Measurements from ENCODE around the gene TP53BP1. TPM values are rescaled to one million over a fixed set of nuclear protein-coding genes. Genes with fewer than 3 reads are reported as not detected.

TP53BP1 gene
- total and polyA plus RNA-seq, 5 donors from 2014 or later: 3.9 to 42.1 (median 7.8) TPM

DNA sequence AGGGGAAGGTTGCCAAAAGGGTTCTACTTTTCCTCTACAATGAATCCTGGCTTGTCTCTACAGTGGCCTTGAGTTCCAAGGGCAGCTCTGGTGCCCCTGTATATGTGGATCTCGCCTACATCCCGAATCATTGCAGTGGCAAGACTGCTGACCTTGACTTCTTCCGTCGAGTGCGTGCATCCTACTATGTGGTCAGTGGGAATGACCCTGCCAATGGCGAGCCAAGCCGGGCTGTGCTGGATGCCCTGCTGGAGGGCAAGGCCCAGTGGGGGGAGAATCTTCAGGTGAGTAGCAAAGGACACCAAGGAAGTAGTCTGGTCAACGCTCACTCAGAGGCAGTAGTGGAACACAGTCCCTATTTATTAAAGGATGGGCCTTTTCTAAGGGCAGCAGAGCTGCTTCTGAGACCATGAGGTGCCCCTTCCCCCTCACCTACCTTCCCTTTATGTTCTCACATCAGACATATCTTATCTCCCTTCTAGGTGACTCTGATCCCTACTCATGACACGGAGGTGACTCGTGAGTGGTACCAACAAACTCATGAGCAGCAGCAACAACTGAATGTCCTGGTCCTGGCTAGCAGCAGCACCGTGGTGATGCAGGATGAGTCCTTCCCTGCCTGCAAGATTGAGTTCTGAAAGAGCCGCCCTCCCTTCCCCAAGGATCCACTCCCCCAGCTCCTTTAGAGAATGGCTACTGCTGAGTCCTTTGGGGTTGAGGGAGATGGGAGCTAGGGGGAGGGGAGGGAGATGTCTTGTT lies 36.8 kb upstream of the TP53BP1 start:
- Histone ChIP-seq H3K27me3 (ENCODE audit: control insufficient read depth, insufficient read depth, low read length) (no peaks in the 10 kb centered on the region), H3K36me3 (ENCODE audit: control insufficient read depth, insufficient read depth, low read length) (peaks cover 10% of the 10 kb centered on the region), H3K27ac (ENCODE audit: insufficient read depth, low read length, poor library complexity, severe bottlenecking) (no peak overlapping the region), H3K4me1 (ENCODE audit: control insufficient read depth, insufficient read depth, low read length, poor library complexity, severe bottlenecking) (no peaks in the 10 kb centered on the region), H3K4me3 (ENCODE audit: low read depth, low read length) (no peak overlapping the region), H3K9me3 (ENCODE audit: control insufficient read depth in 2 of 2, low read length in 2 of 2) (no peaks in the 10 kb centered on the region)
- DNase-seq (no peak), ATAC-seq (ENCODE audit: low read depth in 2 of 2) (no peak)
- Mint-ChIP-seq H3K27me3 (no peaks in the 10 kb centered on the region), H3K36me3 (no peaks in the 10 kb centered on the region), H3K4me3 (no peak overlapping the region), H3K27ac (peak overlapping the region in 1 of 3 donors; percentile 5), H3K9me3 (no peaks in the 10 kb centered on the region), H3K4me1 (peaks cover 0 to 10% (median 7%) of the 10 kb centered on the region in 4 donors)

DNA sequence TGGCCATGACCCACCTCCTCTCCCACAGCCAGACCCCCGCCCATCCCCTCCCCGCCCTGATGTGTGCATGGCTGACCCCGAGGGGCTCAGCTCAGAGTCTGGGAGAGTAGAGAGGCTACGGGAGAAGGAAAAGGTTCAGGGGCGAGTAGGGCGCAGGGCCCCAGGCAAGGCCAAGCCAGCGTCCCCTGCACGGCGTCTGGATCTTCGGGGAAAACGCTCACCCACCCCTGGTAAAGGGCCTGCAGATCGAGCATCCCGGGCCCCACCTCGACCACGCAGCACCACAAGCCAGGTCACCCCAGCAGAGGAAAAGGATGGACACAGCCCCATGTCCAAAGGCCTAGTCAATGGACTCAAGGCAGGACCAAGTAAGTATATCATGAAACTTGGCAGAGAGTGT lies 36.2 kb upstream of the TP53BP1 start:
- Mint-ChIP-seq H3K27ac (peak overlapping the region in 1 of 3 donors; percentile 76), H3K36me3 (no peaks in the 10 kb centered on the region), H3K27me3 (no peaks in the 10 kb centered on the region), H3K9me3 (no peaks in the 10 kb centered on the region), H3K4me3 (no peak overlapping the region), H3K4me1 (peaks cover 0 to 10% (median 7%) of the 10 kb centered on the region in 4 donors)
- DNase-seq (no peak), ATAC-seq (ENCODE audit: low read depth in 2 of 2) (no peak)
- peaks cover 4% of the 10 kb centered on the region for H3K36me3 ChIP-seq (ENCODE audit: control insufficient read depth, insufficient read depth, low read length)
- H3K4me3 ChIP-seq (ENCODE audit: low read depth, low read length): no peak overlapping the region
- no peak overlapping the region for H3K27ac ChIP-seq (ENCODE audit: insufficient read depth, low read length, poor library complexity, severe bottlenecking)
- H3K4me1 ChIP-seq (ENCODE audit: control insufficient read depth, insufficient read depth, low read length, poor library complexity, severe bottlenecking): no peaks in the 10 kb centered on the region
- no peaks in the 10 kb centered on the region for H3K27me3 ChIP-seq (ENCODE audit: control insufficient read depth, insufficient read depth, low read length)
- no peaks in the 10 kb centered on the region for H3K9me3 ChIP-seq (ENCODE audit: control insufficient read depth in 2 of 2, low read length in 2 of 2)

DNA sequence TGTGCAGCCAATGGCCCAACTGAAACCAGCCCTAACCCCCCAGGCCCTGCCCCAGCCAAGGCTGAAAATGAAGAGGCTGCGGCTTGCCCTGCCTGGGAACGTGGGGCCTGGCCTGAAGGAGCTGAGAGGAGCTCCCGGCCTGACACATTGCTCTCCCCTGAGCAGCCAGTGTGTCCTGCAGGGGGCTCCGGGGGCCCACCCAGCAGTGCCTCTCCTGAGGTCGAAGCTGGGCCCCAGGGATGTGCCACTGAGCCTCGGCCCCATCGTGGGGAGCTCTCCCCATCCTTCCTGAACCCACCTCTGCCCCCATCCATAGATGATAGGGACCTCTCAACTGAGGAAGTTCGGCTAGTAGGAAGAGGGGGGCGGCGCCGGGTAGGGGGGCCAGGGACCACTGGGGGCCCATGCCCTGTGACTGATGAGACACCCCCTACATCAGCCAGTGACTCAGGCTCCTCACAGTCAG lies 35.6 kb upstream of the TP53BP1 start:
- no peaks in the 10 kb centered on the region for H3K4me1 ChIP-seq (ENCODE audit: control insufficient read depth, insufficient read depth, low read length, poor library complexity, severe bottlenecking)
- no peak overlapping the region for H3K4me3 ChIP-seq (ENCODE audit: low read depth, low read length)
- no peaks in the 10 kb centered on the region for H3K36me3 ChIP-seq (ENCODE audit: control insufficient read depth, insufficient read depth, low read length)
- no peak overlapping the region for H3K27ac ChIP-seq (ENCODE audit: insufficient read depth, low read length, poor library complexity, severe bottlenecking)
- ATAC-seq (ENCODE audit: low read depth in 2 of 2) (no peak), DNase-seq (no peak)
- Mint-ChIP-seq H3K9me3 (no peaks in the 10 kb centered on the region), H3K36me3 (no peaks in the 10 kb centered on the region), H3K4me1 (peaks cover 0 to 10% (median 7%) of the 10 kb centered on the region in 4 donors), H3K4me3 (no peak overlapping the region), H3K27ac (no peak overlapping the region), H3K27me3 (no peaks in the 10 kb centered on the region)
- no peaks in the 10 kb centered on the region for H3K9me3 ChIP-seq (ENCODE audit: control insufficient read depth in 2 of 2, low read length in 2 of 2)
- H3K27me3 ChIP-seq (ENCODE audit: control insufficient read depth, insufficient read depth, low read length): no peaks in the 10 kb centered on the region

DNA sequence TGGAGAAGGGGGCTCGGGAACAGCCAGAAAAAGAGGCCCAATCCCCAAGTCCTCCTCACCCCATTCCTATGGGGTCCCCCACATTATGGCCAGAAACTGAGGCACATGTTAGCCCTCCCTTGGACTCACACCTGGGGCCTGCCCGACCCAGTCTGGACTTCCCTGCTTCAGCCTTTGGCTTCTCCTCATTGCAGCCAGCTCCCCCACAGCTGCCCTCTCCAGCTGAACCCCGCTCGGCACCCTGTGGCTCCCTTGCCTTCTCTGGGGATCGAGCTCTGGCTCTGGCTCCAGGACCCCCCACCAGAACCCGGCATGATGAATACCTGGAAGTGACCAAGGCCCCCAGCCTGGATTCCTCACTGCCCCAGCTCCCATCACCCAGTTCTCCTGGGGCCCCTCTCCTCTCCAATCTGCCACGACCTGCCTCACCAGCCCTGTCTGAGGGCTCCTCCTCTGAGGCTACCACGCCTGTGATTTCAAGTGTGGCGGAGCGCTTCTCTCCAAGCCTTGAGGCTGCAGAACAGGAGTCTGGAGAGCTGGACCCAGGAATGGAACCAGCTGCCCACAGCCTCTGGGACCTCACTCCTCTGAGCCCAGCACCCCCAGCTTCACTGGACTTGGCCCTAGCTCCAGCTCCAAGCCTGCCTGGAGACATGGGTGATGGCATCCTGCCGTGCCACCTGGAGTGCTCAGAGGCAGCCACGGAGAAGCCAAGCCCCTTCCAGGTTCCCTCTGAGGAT lies 35.0 kb upstream of the TP53BP1 start:
- no peak overlapping the region for H3K27ac ChIP-seq (ENCODE audit: insufficient read depth, low read length, poor library complexity, severe bottlenecking)
- peaks cover 0 to 13% (median 9%) of the 10 kb centered on the region in 4 donors for H3K4me1 Mint-ChIP-seq
- H3K27me3 Mint-ChIP-seq: no peaks in the 10 kb centered on the region
- H3K4me3 Mint-ChIP-seq: no peak overlapping the region
- no peaks in the 10 kb centered on the region for H3K4me1 ChIP-seq (ENCODE audit: control insufficient read depth, insufficient read depth, low read length, poor library complexity, severe bottlenecking)
- no peaks in the 10 kb centered on the region for H3K36me3 Mint-ChIP-seq
- ATAC-seq (ENCODE audit: low read depth in 2 of 2) (no peak), DNase-seq (no peak)
- no peaks in the 10 kb centered on the region for H3K36me3 ChIP-seq (ENCODE audit: control insufficient read depth, insufficient read depth, low read length)
- H3K9me3 ChIP-seq (ENCODE audit: control insufficient read depth in 2 of 2, low read length in 2 of 2): no peaks in the 10 kb centered on the region
- no peaks in the 10 kb centered on the region for H3K9me3 Mint-ChIP-seq
- no peak overlapping the region for H3K4me3 ChIP-seq (ENCODE audit: low read depth, low read length)
- no peak overlapping the region for H3K27ac Mint-ChIP-seq
- no peaks in the 10 kb centered on the region for H3K27me3 ChIP-seq (ENCODE audit: control insufficient read depth, insufficient read depth, low read length)

DNA sequence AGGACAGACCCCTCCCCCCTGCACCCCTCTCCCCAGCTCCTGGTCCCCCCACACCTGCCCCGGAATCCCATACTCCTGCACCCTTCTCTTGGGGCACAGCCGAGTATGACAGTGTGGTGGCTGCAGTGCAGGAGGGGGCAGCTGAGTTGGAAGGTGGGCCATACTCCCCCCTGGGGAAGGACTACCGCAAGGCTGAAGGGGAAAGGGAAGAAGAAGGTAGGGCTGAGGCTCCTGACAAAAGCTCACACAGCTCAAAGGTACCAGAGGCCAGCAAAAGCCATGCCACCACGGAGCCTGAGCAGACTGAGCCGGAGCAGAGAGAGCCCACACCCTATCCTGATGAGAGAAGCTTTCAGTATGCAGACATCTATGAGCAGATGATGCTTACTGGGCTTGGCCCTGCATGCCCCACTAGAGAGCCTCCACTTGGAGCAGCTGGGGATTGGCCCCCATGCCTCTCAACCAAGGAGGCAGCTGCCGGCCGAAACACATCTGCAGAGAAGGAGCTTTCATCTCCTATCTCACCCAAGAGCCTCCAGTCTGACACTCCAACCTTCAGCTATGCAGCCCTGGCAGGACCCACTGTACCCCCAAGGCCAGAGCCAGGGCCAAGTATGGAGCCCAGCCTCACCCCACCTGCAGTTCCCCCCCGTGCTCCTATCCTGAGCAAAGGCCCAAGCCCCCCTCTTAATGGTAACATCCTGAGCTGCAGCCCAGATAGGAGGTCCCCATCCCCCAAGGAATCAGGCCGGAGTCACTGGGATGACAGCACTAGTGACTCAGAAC lies 34.3 kb upstream of the TP53BP1 start:
- DNase-seq: no peak
- no peaks in the 10 kb centered on the region for H3K36me3 Mint-ChIP-seq
- no peaks in the 10 kb centered on the region for H3K4me1 ChIP-seq (ENCODE audit: control insufficient read depth, insufficient read depth, low read length, poor library complexity, severe bottlenecking)
- H3K4me3 ChIP-seq (ENCODE audit: low read depth, low read length): no peak overlapping the region
- peaks cover 0 to 13% (median 9%) of the 10 kb centered on the region in 4 donors for H3K4me1 Mint-ChIP-seq
- H3K27me3 Mint-ChIP-seq: no peaks in the 10 kb centered on the region
- no peak overlapping the region for H3K4me3 Mint-ChIP-seq
- no peaks in the 10 kb centered on the region for H3K9me3 ChIP-seq (ENCODE audit: control insufficient read depth in 2 of 2, low read length in 2 of 2)
- H3K27ac ChIP-seq (ENCODE audit: insufficient read depth, low read length, poor library complexity, severe bottlenecking): no peak overlapping the region
- no peak overlapping the region for H3K27ac Mint-ChIP-seq
- H3K36me3 ChIP-seq (ENCODE audit: control insufficient read depth, insufficient read depth, low read length): no peaks in the 10 kb centered on the region
- no peaks in the 10 kb centered on the region for H3K27me3 ChIP-seq (ENCODE audit: control insufficient read depth, insufficient read depth, low read length)
- ATAC-seq (ENCODE audit: low read depth in 2 of 2): no peak
- no peaks in the 10 kb centered on the region for H3K9me3 Mint-ChIP-seq

DNA sequence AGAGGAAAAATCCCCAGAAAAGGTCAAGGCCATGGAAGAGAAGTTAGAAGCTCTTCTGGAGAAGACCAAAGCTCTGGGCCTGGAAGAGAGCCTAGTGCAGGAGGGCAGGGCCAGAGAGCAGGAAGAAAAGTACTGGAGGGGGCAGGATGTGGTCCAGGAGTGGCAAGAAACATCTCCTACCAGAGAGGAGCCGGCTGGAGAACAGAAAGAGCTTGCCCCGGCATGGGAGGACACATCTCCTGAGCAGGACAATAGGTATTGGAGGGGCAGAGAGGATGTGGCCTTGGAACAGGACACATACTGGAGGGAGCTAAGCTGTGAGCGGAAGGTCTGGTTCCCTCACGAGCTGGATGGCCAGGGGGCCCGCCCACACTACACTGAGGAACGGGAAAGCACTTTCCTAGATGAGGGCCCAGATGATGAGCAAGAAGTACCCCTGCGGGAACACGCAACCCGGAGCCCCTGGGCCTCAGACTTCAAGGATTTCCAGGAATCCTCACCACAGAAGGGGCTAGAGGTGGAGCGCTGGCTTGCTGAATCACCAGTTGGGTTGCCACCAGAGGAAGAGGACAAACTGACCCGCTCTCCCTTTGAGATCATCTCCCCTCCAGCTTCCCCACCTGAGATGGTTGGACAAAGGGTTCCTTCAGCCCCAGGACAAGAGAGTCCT lies 33.4 kb upstream of the TP53BP1 start:
- Histone ChIP-seq H3K27ac (ENCODE audit: insufficient read depth, low read length, poor library complexity, severe bottlenecking) (no peak overlapping the region), H3K27me3 (ENCODE audit: control insufficient read depth, insufficient read depth, low read length) (no peaks in the 10 kb centered on the region), H3K4me1 (ENCODE audit: control insufficient read depth, insufficient read depth, low read length, poor library complexity, severe bottlenecking) (no peaks in the 10 kb centered on the region), H3K9me3 (ENCODE audit: control insufficient read depth in 2 of 2, low read length in 2 of 2) (no peaks in the 10 kb centered on the region), H3K4me3 (ENCODE audit: low read depth, low read length) (no peak overlapping the region), H3K36me3 (ENCODE audit: control insufficient read depth, insufficient read depth, low read length) (no peaks in the 10 kb centered on the region)
- Mint-ChIP-seq H3K9me3 (no peaks in the 10 kb centered on the region), H3K27me3 (no peaks in the 10 kb centered on the region), H3K27ac (peak overlapping the region in 2 of 3 donors; percentile 37 to 67), H3K36me3 (no peaks in the 10 kb centered on the region), H3K4me1 (peaks cover 0 to 13% (median 9%) of the 10 kb centered on the region in 4 donors), H3K4me3 (no peak overlapping the region)
- ATAC-seq (ENCODE audit: low read depth in 2 of 2) (no peak), DNase-seq (no peak)

DNA sequence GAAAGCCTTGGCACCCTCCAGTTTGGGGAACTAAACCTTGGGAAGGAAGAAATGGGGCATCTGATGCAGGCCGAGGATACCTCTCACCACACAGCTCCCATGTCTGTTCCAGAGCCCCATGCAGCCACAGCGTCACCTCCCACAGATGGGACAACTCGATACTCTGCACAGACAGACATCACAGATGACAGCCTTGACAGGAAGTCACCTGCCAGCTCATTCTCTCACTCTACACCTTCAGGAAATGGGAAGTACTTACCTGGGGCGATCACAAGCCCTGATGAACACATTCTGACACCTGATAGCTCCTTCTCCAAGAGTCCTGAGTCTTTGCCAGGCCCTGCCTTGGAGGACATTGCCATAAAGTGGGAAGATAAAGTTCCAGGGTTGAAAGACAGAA lies 32.2 kb upstream of the TP53BP1 start:
- ATAC-seq (ENCODE audit: low read depth in 2 of 2) (no peak), DNase-seq (no peak)
- H3K4me1 Mint-ChIP-seq: peaks cover 0 to 13% (median 9%) of the 10 kb centered on the region in 4 donors
- Histone ChIP-seq H3K4me3 (ENCODE audit: low read depth, low read length) (no peak overlapping the region), H3K9me3 (ENCODE audit: control insufficient read depth in 2 of 2, low read length in 2 of 2) (no peaks in the 10 kb centered on the region), H3K27me3 (ENCODE audit: control insufficient read depth, insufficient read depth, low read length) (no peaks in the 10 kb centered on the region), H3K4me1 (ENCODE audit: control insufficient read depth, insufficient read depth, low read length, poor library complexity, severe bottlenecking) (no peaks in the 10 kb centered on the region), H3K36me3 (ENCODE audit: control insufficient read depth, insufficient read depth, low read length) (no peaks in the 10 kb centered on the region), H3K27ac (ENCODE audit: insufficient read depth, low read length, poor library complexity, severe bottlenecking) (no peak overlapping the region)
- peak overlapping the region in 2 of 3 donors; percentile 64 to 82 for H3K27ac Mint-ChIP-seq
- no peak overlapping the region for H3K4me3 Mint-ChIP-seq
- H3K27me3 Mint-ChIP-seq: no peaks in the 10 kb centered on the region
- no peaks in the 10 kb centered on the region for H3K9me3 Mint-ChIP-seq
- H3K36me3 Mint-ChIP-seq: no peaks in the 10 kb centered on the region

Measured in CD4-positive, CD25-positive, alpha-beta regulatory T cell (primary cell).